ENCODE data around the gene TUBB4B.

DNA sequence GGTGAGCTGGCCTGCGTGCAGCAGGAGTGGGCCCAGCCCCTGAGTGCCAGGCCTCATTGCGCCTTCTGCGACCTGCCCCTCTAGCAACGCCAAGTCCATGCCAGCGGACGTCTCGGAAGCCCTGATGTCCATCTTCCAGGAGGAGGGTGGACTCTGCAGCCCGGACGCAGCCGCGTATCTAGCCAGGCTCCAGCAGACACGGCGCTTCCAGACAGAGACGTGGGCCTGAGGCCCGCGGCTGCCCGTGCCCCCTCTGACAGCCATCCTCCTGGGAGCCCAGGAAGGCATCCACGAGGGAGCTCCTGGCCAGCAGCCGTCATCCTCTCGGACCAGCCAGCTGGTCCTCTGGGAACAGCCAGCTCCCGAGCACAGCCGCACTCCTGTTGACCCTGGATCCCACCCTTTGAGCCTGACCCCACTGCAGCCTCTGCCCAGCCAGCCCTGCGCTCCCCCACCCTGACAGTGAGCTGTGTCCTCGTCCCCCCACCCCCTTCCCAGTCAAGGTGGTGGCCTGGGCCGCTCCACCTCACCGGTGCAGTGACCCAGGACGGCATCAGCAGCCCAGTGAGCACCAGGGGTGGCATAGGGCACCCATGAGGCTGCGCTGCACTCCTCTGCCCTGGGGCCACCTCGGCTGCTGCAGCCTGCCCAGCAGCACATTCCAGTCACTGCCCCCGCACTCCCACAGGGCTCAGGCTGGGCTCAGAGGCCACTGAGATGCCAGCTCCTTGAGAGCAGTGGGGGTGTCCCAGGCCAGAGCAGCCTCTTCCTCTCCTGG is 24.7 kb upstream of the TUBB4B start:
- TF ChIP-seq, protein P1, sequence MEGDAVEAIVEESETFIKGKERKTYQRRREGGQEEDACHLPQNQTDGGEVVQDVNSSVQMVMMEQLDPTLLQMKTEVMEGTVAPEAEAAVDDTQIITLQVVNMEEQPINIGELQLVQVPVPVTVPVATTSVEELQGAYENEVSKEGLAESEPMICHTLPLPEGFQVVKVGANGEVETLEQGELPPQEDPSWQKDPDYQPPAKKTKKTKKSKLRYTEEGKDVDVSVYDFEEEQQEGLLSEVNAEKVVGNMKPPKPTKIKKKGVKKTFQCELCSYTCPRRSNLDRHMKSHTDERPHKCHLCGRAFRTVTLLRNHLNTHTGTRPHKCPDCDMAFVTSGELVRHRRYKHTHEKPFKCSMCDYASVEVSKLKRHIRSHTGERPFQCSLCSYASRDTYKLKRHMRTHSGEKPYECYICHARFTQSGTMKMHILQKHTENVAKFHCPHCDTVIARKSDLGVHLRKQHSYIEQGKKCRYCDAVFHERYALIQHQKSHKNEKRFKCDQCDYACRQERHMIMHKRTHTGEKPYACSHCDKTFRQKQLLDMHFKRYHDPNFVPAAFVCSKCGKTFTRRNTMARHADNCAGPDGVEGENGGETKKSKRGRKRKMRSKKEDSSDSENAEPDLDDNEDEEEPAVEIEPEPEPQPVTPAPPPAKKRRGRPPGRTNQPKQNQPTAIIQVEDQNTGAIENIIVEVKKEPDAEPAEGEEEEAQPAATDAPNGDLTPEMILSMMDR (IDR thresholded peaks at IDR 0.05) = no peak
- no peak for TF ChIP-seq POLR2A (IDR thresholded peaks at IDR 0.05)
